A204.1 (cell line): ENCODE data around the gene HSD17B11.
"Not testable (repeated sequence)": the region's sequence is repeated elsewhere in the genome, so short reads cannot be mapped to it uniquely, and the experiment has no call there.

Source experiments
- FAIRE-seq: peaks from 2 replicates; lab custom pipeline; 2012; peaks lifted over from hg19 to GRCh38; lab: Jason Lieb, UNC

HSD17B11 gene

GRCh38 chr4:87405211-87405820 lies 14.3 kb upstream of the HSD17B11 start:
- FAIRE-seq, result no peak

GRCh38 chr4:87403732-87404131 lies 12.7 kb upstream of the HSD17B11 start:
- not testable (repeated sequence) for FAIRE-seq

GRCh38 chr4:87399954-87400353 lies 9.0 kb upstream of the HSD17B11 start:
- FAIRE-seq, result no peak

GRCh38 chr4:87399148-87399547 lies 8.2 kb upstream of the HSD17B11 start:
- FAIRE-seq, result no peak

GRCh38 chr4:87395851-87396250 lies 4.9 kb upstream of the HSD17B11 start:
- FAIRE-seq, result not testable (repeated sequence)

GRCh38 chr4:87395073-87395472 lies 4.1 kb upstream of the HSD17B11 start:
- FAIRE-seq, result not testable (repeated sequence)

GRCh38 chr4:87392183-87392582 lies 1.2 kb upstream of the HSD17B11 start:
- no peak for FAIRE-seq

GRCh38 chr4:87391576-87392054 lies 627 bp upstream of the HSD17B11 start:
- no peak for FAIRE-seq

GRCh38 chr4:87390551-87390890 lies 467 bp downstream of the HSD17B11 start:
- no peak for FAIRE-seq

GRCh38 chr4:87390055-87390454 lies 933 bp downstream of the HSD17B11 start:
- FAIRE-seq, result not testable (repeated sequence)

GRCh38 chr4:87388901-87389300 lies 2.1 kb downstream of the HSD17B11 start:
- no peak for FAIRE-seq

GRCh38 chr4:87387237-87387636 lies 3.8 kb downstream of the HSD17B11 start:
- no peak for FAIRE-seq

- FAIRE-seq, result not testable (repeated sequence)
Measured at GRCh38 chr4:87384466-87385132, 6.4 kb downstream of the HSD17B11 start.

GRCh38 chr4:87382931-87383330 lies 8.1 kb downstream of the HSD17B11 start:
- no peak for FAIRE-seq

- FAIRE-seq, result no peak
Measured at GRCh38 chr4:87382116-87382515, 8.9 kb downstream of the HSD17B11 start.

GRCh38 chr4:87377816-87378215 lies 13.2 kb downstream of the HSD17B11 start:
- no peak for FAIRE-seq

GRCh38 chr4:87375719-87376291 lies 15.2 kb downstream of the HSD17B11 start:
- FAIRE-seq, result peak; percentile 89

GRCh38 chr4:87370068-87370467 lies 20.9 kb downstream of the HSD17B11 start:
- FAIRE-seq, result no peak

- peak; percentile 55 for FAIRE-seq
Measured at GRCh38 chr4:87366521-87367162, 24.3 kb downstream of the HSD17B11 start.

- FAIRE-seq, result no peak
Measured at GRCh38 chr4:87365348-87365747, 25.6 kb downstream of the HSD17B11 start.

GRCh38 chr4:87363552-87363951 lies 27.4 kb downstream of the HSD17B11 start:
- no peak for FAIRE-seq

GRCh38 chr4:87360338-87360935 lies 30.6 kb downstream of the HSD17B11 start:
- no peak for FAIRE-seq

GRCh38 chr4:87359258-87359657 lies 31.7 kb downstream of the HSD17B11 start:
- FAIRE-seq, result no peak
